Erythroblast (primary cell): ENCODE data around the gene IFT57.

Experiments
- GATA1 ChIP-seq: IDR thresholded peaks from 2 replicates; pipeline ENCODE4 v1.6.1; 2011; ENCODE audit warnings: low read depth, mild to moderate bottlenecking, control low read depth, low read length, moderate library complexity
- POLR2A ChIP-seq: IDR thresholded peaks from 2 replicates; pipeline ENCODE4 v1.6.1; 2011; ENCODE audit warnings: mild to moderate bottlenecking, low read length

- TF ChIP-seq POLR2A (no peak), GATA1 (no peak)
Observed at GRCh38 chr3:108180194-108180593, 42.0 kb downstream of the IFT57 start.
